NCI-H2227 treated with DMSO at 0.1 percent for 48 hours (cell line): Measurements from ENCODE around the gene ERCC1.
A peak's percentile ranks its signal among the peaks of the same experiment; 100 is the strongest.
"Not testable (repeated sequence)": the region's sequence is repeated elsewhere in the genome, so short reads cannot be mapped to it uniquely, and the experiment has no call there.

Source experiments
- DNase-seq: peaks from one replicate; lab custom pipeline; 2025; lab: John Stamatoyannopoulos, UW

Gene ERCC1

GRCh38 chr19:45429896-45430295 is 6.2 kb upstream of the ERCC1 start:
- not testable (repeated sequence) for DNase-seq

- DNase-seq: no peak
These were observed 4.9 kb upstream of the ERCC1 start for GRCh38 chr19:45428384-45429231.

GRCh38 chr19:45424191-45425058 is 708 bp upstream of the ERCC1 start:
- DNase-seq: no peak

- no peak for DNase-seq
These were observed 606 bp downstream of the ERCC1 start for GRCh38 chr19:45423033-45423588.

- no peak for DNase-seq
These were observed 1.7 kb downstream of the ERCC1 start for GRCh38 chr19:45421947-45422498.

GRCh38 chr19:45420871-45421270 is 2.8 kb downstream of the ERCC1 start:
- DNase-seq: no peak

GRCh38 chr19:45420356-45420755 is 3.4 kb downstream of the ERCC1 start:
- DNase-seq: no peak

- no peak for DNase-seq
These were observed 3.8 kb downstream of the ERCC1 start for GRCh38 chr19:45419895-45420294.

GRCh38 chr19:45419396-45419795 is 4.3 kb downstream of the ERCC1 start:
- no peak for DNase-seq

- no peak for DNase-seq
These were observed 4.9 kb downstream of the ERCC1 start for GRCh38 chr19:45418802-45419201.

GRCh38 chr19:45417151-45417550 is 6.6 kb downstream of the ERCC1 start:
- DNase-seq: no peak

GRCh38 chr19:45414468-45414867 is 9.2 kb downstream of the ERCC1 start:
- DNase-seq: no peak

GRCh38 chr19:45413497-45413896 is 10.2 kb downstream of the ERCC1 start:
- no peak for DNase-seq

- not testable (repeated sequence) for DNase-seq
These were observed 13.4 kb downstream of the ERCC1 start for GRCh38 chr19:45410330-45410729.

GRCh38 chr19:45409557-45409920 is 14.2 kb downstream of the ERCC1 start:
- no peak for DNase-seq

GRCh38 chr19:45408830-45409556 is 14.7 kb downstream of the ERCC1 start:
- no peak for DNase-seq

GRCh38 chr19:45408121-45408520 is 15.6 kb downstream of the ERCC1 start:
- DNase-seq: no peak

GRCh38 chr19:45407585-45407984 is 16.1 kb downstream of the ERCC1 start:
- not testable (repeated sequence) for DNase-seq

GRCh38 chr19:45407091-45407375 is 16.7 kb downstream of the ERCC1 start:
- no peak for DNase-seq

GRCh38 chr19:45406226-45407090 is 17.3 kb downstream of the ERCC1 start, which contains the start of gene POLR1G:
Gene POLR1G, plus strand, starts transcription at chr19:45406644. Its CDS starts 53 bp downstream, at chr19:45406697.
- DNase-seq: peak; percentile 88
